ENCODE measurements around the gene SMAD4. TPM values are rescaled to one million over a fixed set of nuclear protein-coding genes. Genes with fewer than 3 reads are reported as not detected.

SMAD4 gene
- total RNA-seq, 3 donors from 2014 or later = 96.2 to 155 (median 102) TPM

GRCh38 chr18:51041677-51042352 lies 11.8 kb downstream of the SMAD4 start:
- intact Hi-C loops (cut with DNase I; ENCODE audit: low total_unique reads) = no loop called here
- no peaks in the 10 kb centered on the region for H3K36me3 ChIP-seq
- H3K27ac ChIP-seq = no peak overlapping the region
- H3K9me3 ChIP-seq = no peaks in the 10 kb centered on the region
- H3K27me3 ChIP-seq = no peaks in the 10 kb centered on the region
- peaks cover 0 to 14% of the 10 kb centered on the region in 2 donors for H3K4me1 ChIP-seq
- TF ChIP-seq POLR2A (IDR thresholded peaks at IDR 0.05) (no peak), CTCF (IDR thresholded peaks at IDR 0.05) (no peak), POLR2AphosphoS5 (IDR thresholded peaks at IDR 0.05) (no peak)
- no peak overlapping the region for H3K4me3 ChIP-seq
- no peak for DNase-seq (ENCODE audit: low spot score in 2 of 2)

- H3K27ac ChIP-seq = no peak overlapping the region
- no peak overlapping the region for H3K4me3 ChIP-seq
- no peaks in the 10 kb centered on the region for H3K4me1 ChIP-seq
- intact Hi-C loops (cut with DNase I; ENCODE audit: low total_unique reads) = no loop called here
- no peaks in the 10 kb centered on the region for H3K9me3 ChIP-seq
- H3K27me3 ChIP-seq = no peaks in the 10 kb centered on the region
- TF ChIP-seq CTCF (IDR thresholded peaks at IDR 0.05) = no peak
- no peak for TF ChIP-seq POLR2A (IDR thresholded peaks at IDR 0.05)
- no peak for TF ChIP-seq POLR2AphosphoS5 (IDR thresholded peaks at IDR 0.05)
- no peaks in the 10 kb centered on the region for H3K36me3 ChIP-seq
- no peak for DNase-seq (ENCODE audit: low spot score in 2 of 2)
Observed at GRCh38 chr18:51044928-51045585, 15.0 kb downstream of the SMAD4 start.

- Histone ChIP-seq H3K27ac (no peak overlapping the region), H3K9me3 (no peaks in the 10 kb centered on the region), H3K27me3 (no peaks in the 10 kb centered on the region), H3K4me1 (no peaks in the 10 kb centered on the region), H3K36me3 (no peaks in the 10 kb centered on the region), H3K4me3 (no peak overlapping the region)
- TF ChIP-seq POLR2AphosphoS5 (IDR thresholded peaks at IDR 0.05) (no peak), CTCF (IDR thresholded peaks at IDR 0.05) (no peak), POLR2A (IDR thresholded peaks at IDR 0.05) (no peak)
- DNase-seq (ENCODE audit: low spot score in 2 of 2) = no peak
- intact Hi-C loops (cut with DNase I; ENCODE audit: low total_unique reads) = loop anchor here (1.0 kb wide), 1 partner anchor 10 kb away; no protein-coding TSS in a partner anchor
Observed at GRCh38 chr18:51048190-51048589, 18.2 kb downstream of the SMAD4 start.

- intact Hi-C loops (cut with DNase I; ENCODE audit: low total_unique reads) = no loop called here
- no peaks in the 10 kb centered on the region for H3K36me3 ChIP-seq
Observed at GRCh38 chr18:51049137-51049536, 19.1 kb downstream of the SMAD4 start.

More at GRCh38 chr18:51049137-51049536, 19.1 kb downstream of the SMAD4 start:
- H3K4me3 ChIP-seq = no peak overlapping the region
- TF ChIP-seq POLR2AphosphoS5 (IDR thresholded peaks at IDR 0.05) = no peak
- no peak for TF ChIP-seq POLR2A (IDR thresholded peaks at IDR 0.05)
- TF ChIP-seq CTCF (IDR thresholded peaks at IDR 0.05) = no peak
- no peak overlapping the region for H3K27ac ChIP-seq
- no peaks in the 10 kb centered on the region for H3K9me3 ChIP-seq
- H3K4me1 ChIP-seq = no peaks in the 10 kb centered on the region
- no peaks in the 10 kb centered on the region for H3K27me3 ChIP-seq
- DNase-seq (ENCODE audit: low spot score in 2 of 2) = no peak
